Stimulated activated CD4-positive, alpha-beta T cell treated with anti-CD3 and anti-CD28 coated beads, Interleukin-4, amount 100 ng/mL, for 1 hour (primary cell): ENCODE measurements around the gene SRRM2.

ENCODE experiments used
- DNase-seq: peaks from one replicate; pipeline ENCODE4 v3.0.0-alpha.2; 2020

Gene SRRM2

GRCh38 chr16:2778630-2778958 lies 26.2 kb downstream of the SRRM2 start:
- no peak for DNase-seq

- no peak for DNase-seq
Measured at GRCh38 chr16:2779151-2779920, 26.9 kb downstream of the SRRM2 start.

GRCh38 chr16:2779978-2780898 lies 27.8 kb downstream of the SRRM2 start:
- DNase-seq = no peak

- no peak for DNase-seq
Measured at GRCh38 chr16:2782583-2783351, 30.3 kb downstream of the SRRM2 start.

- DNase-seq = no peak
Measured at GRCh38 chr16:2783581-2784357, 31.3 kb downstream of the SRRM2 start.

GRCh38 chr16:2784358-2785100 lies 32.1 kb downstream of the SRRM2 start:
- DNase-seq = no peak

- peak; percentile 44 for DNase-seq
Measured at GRCh38 chr16:2785101-2785991, 32.9 kb downstream of the SRRM2 start.

- no peak for DNase-seq
Measured at GRCh38 chr16:2786061-2786825, 33.8 kb downstream of the SRRM2 start.

- DNase-seq = no peak
Measured at GRCh38 chr16:2786826-2787151, 34.4 kb downstream of the SRRM2 start.

- no peak for DNase-seq
Measured at GRCh38 chr16:2787406-2787805, 35.0 kb downstream of the SRRM2 start, which contains the start of gene PRSS33. Gene PRSS33 (minus strand): TSS chr16:2787560. CDS start chr16:2786547, 1,013 bp downstream.

GRCh38 chr16:2787961-2788360 lies 35.5 kb downstream of the SRRM2 start:
- no peak for DNase-seq

- DNase-seq = no peak
Measured at GRCh38 chr16:2790631-2791030, 38.2 kb downstream of the SRRM2 start.

- no peak for DNase-seq
Measured at GRCh38 chr16:2791174-2791573, 38.7 kb downstream of the SRRM2 start.

- DNase-seq = no peak
Measured at GRCh38 chr16:2792940-2793339, 40.5 kb downstream of the SRRM2 start.

GRCh38 chr16:2795395-2796143 lies 43.1 kb downstream of the SRRM2 start:
- DNase-seq = no peak

- no peak for DNase-seq
Measured at GRCh38 chr16:2798723-2799204, 46.3 kb downstream of the SRRM2 start.

GRCh38 chr16:2799205-2799858 lies 46.9 kb downstream of the SRRM2 start:
- DNase-seq = no peak

- DNase-seq = no peak
Measured at GRCh38 chr16:2799859-2800226, 47.4 kb downstream of the SRRM2 start.
